NCI-H2107 treated with DMSO at 0.1 percent for 48 hours (cell line): ENCODE measurements around the gene LRMDA.

ENCODE experiments used
- DNase-seq: peaks from one replicate; lab custom pipeline; 2025; ENCODE audit not compliant: unreplicated experiment; lab: John Stamatoyannopoulos, UW

LRMDA gene

DNA sequence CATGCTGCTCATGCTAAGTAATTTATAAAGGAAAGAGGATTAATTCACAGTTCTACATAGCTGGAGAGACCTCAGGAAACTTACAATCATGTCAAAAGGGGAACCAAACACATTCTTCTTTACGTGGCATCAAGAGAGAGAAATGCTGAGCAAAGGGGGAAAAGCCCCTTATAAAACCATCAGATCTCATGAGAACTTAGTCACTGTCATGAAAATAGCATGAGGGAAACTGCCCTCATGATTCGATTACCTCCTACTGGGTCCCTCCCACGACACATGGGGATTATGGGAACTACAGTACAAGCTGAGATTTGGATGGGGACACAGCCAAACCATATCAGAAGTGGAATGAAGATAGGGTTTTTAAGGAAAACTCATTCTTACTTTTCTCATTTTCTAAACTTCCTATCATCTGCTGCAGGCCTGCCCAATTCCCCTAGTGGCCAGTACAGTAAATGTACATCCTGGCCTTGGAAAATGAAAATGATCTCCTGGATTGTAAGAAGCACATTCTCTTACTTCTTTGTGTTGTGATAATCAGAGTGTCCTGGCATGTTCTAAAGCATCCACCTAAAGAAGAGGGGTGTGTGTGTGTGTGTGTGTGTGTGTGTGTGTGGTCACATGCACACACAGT, 421.5 kb downstream of the LRMDA start:
- no peak for DNase-seq

GRCh38 chr10:75857269-75857846, 425.9 kb downstream of the LRMDA start:
- no peak for DNase-seq

GRCh38 chr10:75857896-75858295, 426.5 kb downstream of the LRMDA start:
- no peak for DNase-seq

DNA sequence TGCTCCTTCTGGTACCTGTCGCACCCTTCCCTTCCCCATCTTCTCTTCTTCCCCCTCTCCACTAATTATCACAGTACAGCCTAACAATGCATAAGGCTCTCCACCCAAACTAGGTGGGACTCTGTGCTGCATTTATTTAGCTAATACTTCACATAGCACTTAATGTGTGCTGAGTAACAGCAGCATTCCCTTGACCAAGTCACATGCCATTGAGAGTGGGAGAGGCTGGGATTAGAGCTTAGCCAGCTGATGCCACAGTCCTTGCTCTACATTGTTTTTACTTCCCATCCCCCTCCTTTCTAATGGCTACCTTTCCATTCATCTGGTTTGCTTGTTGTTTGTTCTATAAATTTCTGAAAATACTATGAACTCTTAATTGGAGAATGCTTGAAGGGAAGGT, 426.9 kb downstream of the LRMDA start:
- no peak for DNase-seq

DNA sequence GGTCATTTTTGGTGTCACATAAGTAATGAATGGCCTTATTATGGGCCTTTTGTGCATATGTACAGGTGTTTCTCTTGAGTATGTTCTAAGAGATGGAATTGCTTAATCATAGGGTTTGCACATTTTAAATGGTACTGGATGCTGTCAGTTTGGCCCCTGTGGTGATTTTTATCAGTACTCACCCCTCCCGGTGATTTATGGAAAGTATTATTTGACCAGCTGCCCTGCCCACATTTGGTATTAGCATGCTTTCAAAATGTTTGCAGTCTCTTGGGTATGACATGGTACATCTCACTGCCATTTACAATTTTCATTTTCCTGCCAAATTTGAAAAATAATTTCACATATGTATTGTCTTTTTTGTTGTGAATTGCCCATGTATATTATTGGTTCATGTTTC, 427.7 kb downstream of the LRMDA start:
- DNase-seq = no peak

GRCh38 chr10:75860009-75860408, 428.6 kb downstream of the LRMDA start:
- DNase-seq = no peak

DNA sequence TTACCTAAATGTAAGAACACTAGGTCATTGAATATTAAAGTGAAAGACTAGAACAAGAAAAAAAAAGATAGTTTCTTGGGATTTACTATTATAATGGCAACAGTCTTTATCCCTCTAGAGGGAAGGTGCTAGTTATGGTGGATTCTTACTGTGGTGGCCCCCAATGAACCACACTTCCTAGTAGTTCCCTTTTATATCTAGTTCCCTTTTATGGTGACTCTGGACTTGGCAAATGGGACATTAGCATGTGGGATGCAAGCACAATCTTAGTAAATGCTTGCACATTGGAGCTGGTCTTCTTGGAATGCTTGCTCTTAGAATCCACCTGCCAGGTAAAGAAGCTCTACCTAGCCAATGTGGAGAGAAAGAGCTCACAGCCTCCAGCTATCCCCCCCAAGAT, 430.2 kb downstream of the LRMDA start:
- DNase-seq = no peak

DNA sequence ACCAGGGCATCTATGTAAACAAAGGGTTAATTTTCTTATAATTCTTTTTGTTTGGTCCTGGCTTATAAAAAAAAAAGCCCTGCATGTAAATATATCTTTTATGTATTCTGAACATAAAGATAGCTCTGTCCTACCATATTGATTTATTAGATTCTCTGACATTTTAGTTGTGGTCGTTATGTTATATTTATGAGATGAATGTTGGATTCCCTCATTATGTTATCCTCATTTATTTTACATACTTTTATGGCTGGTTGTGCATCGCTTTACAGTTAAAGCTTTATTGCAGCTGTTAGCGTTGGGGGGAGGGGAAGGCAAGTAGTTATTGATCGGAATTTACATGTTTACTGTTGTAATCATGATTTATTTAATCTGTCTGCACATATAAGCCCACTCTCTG, 431.5 kb downstream of the LRMDA start:
- no peak for DNase-seq

DNA sequence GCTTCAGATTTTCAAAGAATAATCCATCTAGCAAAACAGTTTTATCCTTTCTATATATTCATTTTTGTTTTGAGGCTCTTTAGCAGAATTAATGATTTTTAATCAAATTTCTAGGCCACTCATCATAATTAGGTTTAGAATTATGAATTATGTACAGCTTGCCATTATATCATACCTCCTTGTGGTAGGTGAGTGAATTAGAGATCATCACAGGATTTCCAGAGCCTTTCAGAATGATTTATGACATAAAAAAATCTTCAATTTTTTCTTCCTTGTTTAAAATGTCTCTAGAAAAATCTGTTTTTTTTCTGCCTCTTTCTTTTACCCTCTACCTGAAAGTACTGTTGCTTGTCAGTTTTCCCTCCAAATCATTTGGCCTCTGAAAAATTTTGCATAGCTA, 433.3 kb downstream of the LRMDA start:
- DNase-seq = no peak

GRCh38 chr10:75865413-75866299, 434.2 kb downstream of the LRMDA start:
- DNase-seq = no peak

DNA sequence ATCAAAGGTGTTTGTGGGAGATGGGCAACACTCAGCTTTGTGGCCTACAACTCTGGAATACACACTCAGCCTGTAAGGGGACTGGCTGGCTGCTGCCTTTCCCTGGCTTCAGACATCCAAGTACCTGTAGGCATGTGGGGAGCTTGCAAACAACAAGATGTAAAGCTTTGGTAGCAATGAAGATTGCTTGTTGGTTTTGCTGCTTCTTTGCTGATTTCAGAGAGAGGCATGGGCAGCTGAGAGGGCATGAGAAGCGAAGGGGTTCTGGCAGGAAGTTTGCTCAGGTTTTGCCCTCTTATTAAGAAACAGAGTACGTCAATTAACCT, 434.8 kb downstream of the LRMDA start:
- no peak for DNase-seq

- DNase-seq = no peak
Measured at GRCh38 chr10:75866731-75867130, 435.3 kb downstream of the LRMDA start.

GRCh38 chr10:75868574-75868973, 437.1 kb downstream of the LRMDA start:
- no peak for DNase-seq

- DNase-seq = no peak
Measured at GRCh38 chr10:75870039-75870645, 438.7 kb downstream of the LRMDA start.

GRCh38 chr10:75875740-75876139, 444.3 kb downstream of the LRMDA start:
- DNase-seq = no peak

- no peak for DNase-seq
Measured at GRCh38 chr10:75876710-75877109, 445.3 kb downstream of the LRMDA start.

- no peak for DNase-seq
Measured at GRCh38 chr10:75877877-75878276, 446.5 kb downstream of the LRMDA start.

- no peak for DNase-seq
Measured at GRCh38 chr10:75878586-75878985, 447.2 kb downstream of the LRMDA start.

DNA sequence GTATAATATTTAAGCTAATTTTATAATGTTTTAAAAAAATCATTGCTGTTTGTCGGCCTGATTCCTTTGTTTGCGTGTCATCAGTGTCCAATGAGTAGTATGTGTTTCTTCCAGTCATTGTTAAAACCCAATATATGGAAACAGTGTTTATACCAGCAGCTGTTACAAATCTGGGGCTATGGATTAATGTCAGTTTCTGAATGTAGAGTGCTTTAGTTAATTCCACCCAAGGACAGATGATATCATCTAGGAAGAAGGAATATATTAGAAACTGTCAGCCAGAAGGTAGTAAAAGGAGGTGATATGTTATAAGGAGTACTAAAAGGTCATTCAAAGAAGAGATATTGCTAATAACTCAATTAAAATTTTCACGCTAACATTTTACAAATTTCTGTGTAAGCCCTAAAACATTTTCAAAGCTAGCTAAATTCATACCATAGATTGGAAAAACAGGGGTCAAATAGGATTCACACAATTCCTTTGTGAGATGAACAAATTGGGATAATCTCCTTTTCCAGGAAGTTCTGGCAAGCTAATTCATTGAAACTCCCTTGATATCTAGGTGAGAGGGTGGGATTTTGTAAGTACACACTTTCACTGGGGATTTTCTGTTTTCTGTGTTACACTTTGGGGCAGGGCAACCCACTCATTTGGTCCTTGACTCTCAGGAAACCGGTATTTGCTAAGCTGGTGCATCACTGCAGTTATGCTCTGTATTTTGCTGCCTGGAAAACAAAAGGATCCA, 448.8 kb downstream of the LRMDA start:
- DNase-seq = no peak

- DNase-seq = no peak
Measured at GRCh38 chr10:75883081-75884072, 452.0 kb downstream of the LRMDA start.
